SK-N-SH (cell line): Measurements from ENCODE around the gene SOX11.

Experiments used
- CTCF ChIP-seq: fragments of 200-600 bp; sonication (generic); IDR thresholded peaks from 2 replicates; pipeline ENCODE4 v1.6.1; 2017; ENCODE audit warnings: antibody characterized with exemption, mild to moderate bottlenecking, moderate library complexity
- EZH2phosphoT487 ChIP-seq: fragments of 200-600 bp; sonication (generic); IDR thresholded peaks from 2 replicates; pipeline ENCODE4 v1.6.1; 2017; ENCODE audit warnings: low read depth, mixed run types, mild to moderate bottlenecking, antibody characterized with exemption, moderate library complexity, borderline replicate concordance
- MAX ChIP-seq: IDR thresholded peaks from 2 replicates; pipeline ENCODE4 v1.4.0; 2012; ENCODE audit warnings: low read depth
- POLR2AphosphoS5 ChIP-seq: IDR thresholded peaks from 2 replicates; pipeline ENCODE4 v1.6.1; 2012; ENCODE audit warnings: low read depth, low read length
- RXRA ChIP-seq: IDR thresholded peaks from 2 replicates; pipeline ENCODE4 v1.4.0; 2012; ENCODE audit warnings: low read depth, mild to moderate bottlenecking, borderline replicate concordance
- SIN3A ChIP-seq: IDR thresholded peaks from 2 replicates; pipeline ENCODE4 v1.6.1; 2012; ENCODE audit warnings: low read depth, mild to moderate bottlenecking, low read length, moderate library complexity, borderline replicate concordance
- USF2 ChIP-seq: fragments of 150-350 bp; IDR thresholded peaks from 2 replicates; pipeline ENCODE4 v1.6.1; 2017; ENCODE audit warnings: antibody characterized with exemption, low read length, low read depth, borderline replicate concordance

- no peak for TF ChIP-seq RXRA
- no peak for TF ChIP-seq CTCF
- no peak for TF ChIP-seq POLR2AphosphoS5
- no peak for TF ChIP-seq MAX
- no peak for TF ChIP-seq USF2
- TF ChIP-seq EZH2phosphoT487, result no peak
- TF ChIP-seq SIN3A, result no peak
Observed at GRCh38 chr2:5694306-5694705, 2.1 kb downstream of the SOX11 start.
